Activated CD8-positive, alpha-beta T cell treated with anti-CD3 and anti-CD28 coated beads for 36 hours (primary cell): ENCODE results near the gene PITPNC1. TPM values are rescaled to one million over a fixed set of nuclear protein-coding genes. Genes with fewer than 3 reads are reported as not detected.

Experiments used
- ATAC-seq: fragments of 200-7000 bp; cut with Tn5 transposase; one replicate; pipeline ENCODE4 v1.10.0; 2021; ENCODE audit warnings: mild to moderate bottlenecking, moderate library complexity
- CTCF ChIA-PET: fragments of 350-600 bp; sonication (Branson Sonifier 250); formaldehyde crosslinking; loops from one replicate; lab custom pipeline; 2021; ENCODE audit warnings: antibody characterized with exemption; lab: Charles Lee
- POLR2A ChIA-PET: fragments of 350-600 bp; sonication (Branson Sonifier 250); formaldehyde crosslinking; loops from one replicate; lab custom pipeline; 2021; ENCODE audit warnings: antibody characterized with exemption; lab: Charles Lee
- DNase-seq: peaks from one replicate; pipeline ENCODE4 v3.0.0-alpha.2; 2020
- H3K27ac Mint-ChIP-seq: one replicate; pipeline ENCODE4 v1.8.0; 2021; ENCODE audit warnings: mild to moderate bottlenecking, mixed read lengths
- H3K27me3 Mint-ChIP-seq: one replicate; pipeline ENCODE4 v1.8.0; 2021; ENCODE audit warnings: mixed read lengths
- H3K36me3 Mint-ChIP-seq: one replicate; pipeline ENCODE4 v1.8.0; 2021; ENCODE audit warnings: low read depth, mixed read lengths
- H3K4me1 Mint-ChIP-seq: one replicate; pipeline ENCODE4 v1.8.0; 2021; ENCODE audit warnings: low read depth, mixed read lengths
- H3K4me3 Mint-ChIP-seq: one replicate; pipeline ENCODE4 v1.8.0; 2021; ENCODE audit warnings: mild to moderate bottlenecking, moderate library complexity, mixed read lengths
- H3K9me3 Mint-ChIP-seq: one replicate; pipeline ENCODE4 v1.8.0; 2021; ENCODE audit warnings: mixed read lengths
- intact Hi-C: fragments of 100-400 bp; cut with micrococcal nuclease; formaldehyde crosslinking; loops from one replicate; pipeline ENCODE4 v1.10.0; 2022
- total RNA-seq, 2 experiments: library from RNA; stranded (reverse); gene quantifications; one replicate each; pipeline ENCODE4 v1.2.3, GENCODE V29; 2021
- TF ChIP-seq, protein P1 (sequence below): fragments of 200-600 bp; IDR thresholded peaks from one replicate; pipeline ENCODE4 v1.8.0; 2022; ENCODE audit warnings: antibody characterized with exemption, mild to moderate bottlenecking

Gene PITPNC1
- total RNA-seq, 2 experiments from 2014 or later, result 51.8 to 56.3 TPM

DNA sequence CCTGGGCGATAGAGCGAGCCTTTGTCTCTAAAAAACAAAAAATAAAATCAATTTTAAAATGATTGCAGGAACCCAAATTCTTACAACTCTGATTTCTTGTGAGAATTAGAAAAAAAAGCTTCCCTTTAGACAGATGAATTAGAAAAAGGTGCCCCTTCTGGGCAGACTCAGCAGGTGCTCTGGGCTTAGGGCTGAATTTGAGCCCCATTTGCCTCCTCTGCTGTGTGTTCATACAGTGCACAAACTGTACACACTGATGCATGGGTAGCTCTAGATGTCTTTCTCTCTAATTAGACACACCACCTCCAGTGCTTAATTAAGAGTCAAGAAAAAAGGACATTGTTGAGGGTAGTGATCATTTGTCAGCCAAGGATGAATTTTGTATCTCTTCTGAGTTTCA is 302.1 kb downstream of the PITPNC1 start:
- TF ChIP-seq, protein P1, sequence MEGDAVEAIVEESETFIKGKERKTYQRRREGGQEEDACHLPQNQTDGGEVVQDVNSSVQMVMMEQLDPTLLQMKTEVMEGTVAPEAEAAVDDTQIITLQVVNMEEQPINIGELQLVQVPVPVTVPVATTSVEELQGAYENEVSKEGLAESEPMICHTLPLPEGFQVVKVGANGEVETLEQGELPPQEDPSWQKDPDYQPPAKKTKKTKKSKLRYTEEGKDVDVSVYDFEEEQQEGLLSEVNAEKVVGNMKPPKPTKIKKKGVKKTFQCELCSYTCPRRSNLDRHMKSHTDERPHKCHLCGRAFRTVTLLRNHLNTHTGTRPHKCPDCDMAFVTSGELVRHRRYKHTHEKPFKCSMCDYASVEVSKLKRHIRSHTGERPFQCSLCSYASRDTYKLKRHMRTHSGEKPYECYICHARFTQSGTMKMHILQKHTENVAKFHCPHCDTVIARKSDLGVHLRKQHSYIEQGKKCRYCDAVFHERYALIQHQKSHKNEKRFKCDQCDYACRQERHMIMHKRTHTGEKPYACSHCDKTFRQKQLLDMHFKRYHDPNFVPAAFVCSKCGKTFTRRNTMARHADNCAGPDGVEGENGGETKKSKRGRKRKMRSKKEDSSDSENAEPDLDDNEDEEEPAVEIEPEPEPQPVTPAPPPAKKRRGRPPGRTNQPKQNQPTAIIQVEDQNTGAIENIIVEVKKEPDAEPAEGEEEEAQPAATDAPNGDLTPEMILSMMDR, result no peak
- Mint-ChIP-seq H3K4me3 (no peak overlapping the region), H3K27ac (peak overlapping the region; percentile 74), H3K4me1 (peaks cover 22% of the 10 kb centered on the region), H3K36me3 (peaks cover 15% of the 10 kb centered on the region), H3K27me3 (no peaks in the 10 kb centered on the region), H3K9me3 (no peaks in the 10 kb centered on the region)
- POLR2A ChIA-PET, result interaction anchor here (1.1 kb wide), 1 partner anchor 178 kb away, joined by 3 read pairs; no protein-coding TSS in a partner anchor
- no peak for ATAC-seq
- CTCF ChIA-PET, result interaction anchor here (1.3 kb wide), 1 partner anchor 11 kb away, joined by 4 read pairs; no protein-coding TSS in a partner anchor
- intact Hi-C loops, result no loop called here
- no peak for DNase-seq

DNA sequence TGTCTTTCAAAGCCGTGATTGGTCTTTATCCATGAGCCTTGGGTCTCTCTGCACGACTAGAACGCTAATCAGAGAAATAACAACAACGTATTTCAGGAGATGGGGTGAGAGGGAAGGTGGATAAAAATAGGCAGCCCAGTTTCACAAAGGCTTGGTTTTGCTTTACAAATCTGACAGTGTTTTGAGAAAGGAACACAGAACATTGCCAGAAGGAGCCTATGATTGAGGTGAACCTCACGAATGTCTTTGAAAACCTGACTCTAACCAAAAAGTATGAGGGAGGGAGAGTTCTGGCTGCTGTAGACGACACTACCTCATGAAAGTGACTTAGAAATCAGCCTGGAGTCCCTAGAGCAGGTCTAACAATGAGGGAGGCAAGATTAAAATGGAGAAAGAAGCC is 302.6 kb downstream of the PITPNC1 start:
- TF ChIP-seq, protein P1, result no peak
- H3K9me3 Mint-ChIP-seq, result no peaks in the 10 kb centered on the region
- H3K27me3 Mint-ChIP-seq, result no peaks in the 10 kb centered on the region
- DNase-seq (no peak), ATAC-seq (no peak)
- H3K27ac Mint-ChIP-seq, result peak overlapping the region; percentile 74
- intact Hi-C loops, result no loop called here
- H3K4me1 Mint-ChIP-seq, result peaks cover 22% of the 10 kb centered on the region
- CTCF ChIA-PET, result no interaction called here
- no peak overlapping the region for H3K4me3 Mint-ChIP-seq
- peaks cover 15% of the 10 kb centered on the region for H3K36me3 Mint-ChIP-seq
- POLR2A ChIA-PET, result interaction anchor here (1.1 kb wide), 1 partner anchor 178 kb away, joined by 3 read pairs; no protein-coding TSS in a partner anchor

DNA sequence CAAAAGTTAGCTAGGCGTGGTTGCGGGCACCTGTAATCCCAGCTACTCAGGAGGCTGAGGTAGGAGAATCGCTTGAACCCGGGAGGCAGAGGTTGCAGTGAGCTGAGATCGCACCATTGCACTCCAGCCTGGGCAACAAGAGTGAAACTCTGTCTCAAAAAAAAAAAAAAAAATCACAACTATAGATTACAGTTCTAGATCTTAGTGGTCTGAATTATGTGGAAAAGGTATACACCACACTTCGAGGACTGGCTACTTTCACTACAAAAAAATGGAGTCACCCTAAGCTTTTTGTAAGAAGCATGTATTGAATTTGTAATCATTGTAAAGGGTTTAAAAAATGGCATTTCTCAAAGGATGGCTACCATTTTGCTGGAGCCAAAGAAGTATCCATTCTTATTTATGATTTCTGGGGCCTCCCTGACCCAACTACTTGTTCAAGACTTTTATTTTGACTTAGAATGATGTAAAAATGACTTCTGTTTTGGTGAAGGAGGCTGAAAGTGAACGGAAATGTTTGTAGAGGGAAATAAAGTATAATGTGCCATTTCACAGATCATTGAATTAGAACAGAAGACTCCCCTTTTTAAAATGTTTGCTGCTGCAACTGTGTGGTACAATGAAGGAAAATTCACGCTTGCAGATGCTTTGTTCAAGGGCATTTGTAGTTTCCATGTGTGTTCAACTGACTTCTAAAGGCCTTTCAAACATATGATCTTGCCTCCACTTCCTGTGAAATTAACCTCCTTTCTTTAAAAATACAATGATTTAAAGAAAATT is 303.6 kb downstream of the PITPNC1 start:
- H3K4me3 Mint-ChIP-seq, result no peak overlapping the region
- intact Hi-C loops, result no loop called here
- H3K9me3 Mint-ChIP-seq, result no peaks in the 10 kb centered on the region
- peaks cover 22% of the 10 kb centered on the region for H3K4me1 Mint-ChIP-seq
- TF ChIP-seq, protein P1, result no peak
- POLR2A ChIA-PET, result no interaction called here
- H3K27ac Mint-ChIP-seq, result peak overlapping the region; percentile 55
- CTCF ChIA-PET, result interaction anchor here (1.2 kb wide), 1 partner anchor 306 kb away, joined by 5 read pairs; no protein-coding TSS in a partner anchor
- ATAC-seq (no peak), DNase-seq (no peak)
- H3K36me3 Mint-ChIP-seq, result peaks cover 15% of the 10 kb centered on the region
- no peaks in the 10 kb centered on the region for H3K27me3 Mint-ChIP-seq

DNA sequence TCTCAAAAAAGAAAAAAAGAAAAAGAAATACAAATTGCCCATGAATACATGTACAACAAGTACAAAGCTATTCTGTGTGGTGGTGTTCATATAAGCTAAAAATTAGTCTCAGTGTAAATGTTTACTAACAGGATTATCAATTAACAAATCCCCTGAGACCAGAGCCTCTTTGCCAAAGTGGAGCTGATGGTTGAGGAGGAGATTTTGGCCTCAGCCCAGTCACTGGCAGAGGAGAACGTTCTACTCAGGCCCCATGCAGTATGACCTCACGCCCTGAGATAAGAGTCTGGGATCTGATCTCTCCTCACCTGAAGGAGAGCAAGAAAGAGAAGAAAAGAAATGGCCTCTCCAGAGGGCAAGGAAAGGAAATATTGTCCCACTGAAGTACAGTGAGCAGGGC is 305.1 kb downstream of the PITPNC1 start:
- ATAC-seq (no peak), DNase-seq (no peak)
- Mint-ChIP-seq H3K27me3 (no peaks in the 10 kb centered on the region), H3K27ac (peak overlapping the region; percentile 7), H3K4me1 (peaks cover 26% of the 10 kb centered on the region), H3K36me3 (peaks cover 10% of the 10 kb centered on the region), H3K9me3 (no peaks in the 10 kb centered on the region), H3K4me3 (no peak overlapping the region)
- intact Hi-C loops, result no loop called here
- TF ChIP-seq, protein P1, result no peak
- ChIA-PET POLR2A (no interaction called here), CTCF (interaction anchor here (0.7 to 1.0 kb wide), 2 partner anchors 25 to 307 kb away, joined by 3 to 4 read pairs; no protein-coding TSS in a partner anchor)

DNA sequence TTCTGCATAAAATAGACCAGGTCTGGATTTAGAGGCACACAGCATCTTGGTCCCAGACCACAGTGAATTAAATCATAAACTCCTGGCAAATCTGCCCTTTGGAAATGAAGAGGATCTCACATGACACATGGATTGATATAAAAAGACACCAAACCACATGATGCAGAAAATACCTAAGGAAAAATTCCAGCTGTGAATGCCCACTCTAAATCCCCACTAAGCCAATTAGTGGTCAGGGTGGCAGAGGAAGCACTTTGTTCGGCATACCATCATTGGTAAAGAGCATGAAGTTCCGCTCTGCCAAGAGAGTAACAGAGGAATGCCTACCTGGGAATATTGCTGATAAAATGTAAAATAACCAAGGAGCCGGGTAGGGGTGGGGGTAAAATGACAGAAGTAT is 308.3 kb downstream of the PITPNC1 start:
- Mint-ChIP-seq H3K9me3 (no peaks in the 10 kb centered on the region), H3K36me3 (peaks cover 3% of the 10 kb centered on the region), H3K4me1 (peaks cover 15% of the 10 kb centered on the region), H3K27ac (no peak overlapping the region), H3K27me3 (no peaks in the 10 kb centered on the region), H3K4me3 (no peak overlapping the region)
- TF ChIP-seq, protein P1, result no peak
- POLR2A ChIA-PET, result interaction anchor here (0.8 kb wide), 1 partner anchor 35 kb away, joined by 3 read pairs; no protein-coding TSS in a partner anchor
- no peak for DNase-seq
- CTCF ChIA-PET, result interaction anchor here (1.3 to 4.0 kb wide), 2 partner anchors 311 kb away, joined by 6 to 65 read pairs; partner anchors contain the start of gene PITPNC1
- intact Hi-C loops, result no loop called here
- no peak for ATAC-seq
